GM19463 (cell line): ENCODE data around the gene TP63.
"Not testable (repeated sequence)": the region's sequence is repeated elsewhere in the genome, so short reads cannot be mapped to it uniquely, and the experiment has no call there.

Experiments used
- ATAC-seq: cut with Tn5 transposase; IDR thresholded peaks from one replicate; pipeline ENCODE4 v1.9.1; 2021; ENCODE audit warnings: mild to moderate bottlenecking, moderate library complexity; ENCODE audit not compliant: unreplicated experiment

TP63 gene

GRCh38 chr3:189625071-189625470 is 6.1 kb upstream of the TP63 start:
- no peak for ATAC-seq

GRCh38 chr3:189625572-189625971 is 5.6 kb upstream of the TP63 start:
- no peak for ATAC-seq

- no peak for ATAC-seq
Measured at GRCh38 chr3:189626286-189626685, 4.9 kb upstream of the TP63 start.

- ATAC-seq = no peak
Measured at GRCh38 chr3:189629803-189630455, 1.3 kb upstream of the TP63 start.

- ATAC-seq = peak; percentile 69
Measured at GRCh38 chr3:189630767-189631372, 319 bp upstream of the TP63 start.

GRCh38 chr3:189631409-189631808 is 220 bp downstream of the TP63 start:
- ATAC-seq = no peak

GRCh38 chr3:189632242-189632641 is 1.1 kb downstream of the TP63 start:
- ATAC-seq = no peak

- ATAC-seq = no peak
Measured at GRCh38 chr3:189635339-189635738, 4.2 kb downstream of the TP63 start.

GRCh38 chr3:189636048-189636447 is 4.9 kb downstream of the TP63 start:
- ATAC-seq = no peak

GRCh38 chr3:189637750-189638149 is 6.6 kb downstream of the TP63 start:
- ATAC-seq = no peak

GRCh38 chr3:189638276-189639031 is 7.3 kb downstream of the TP63 start:
- no peak for ATAC-seq

GRCh38 chr3:189641776-189642175 is 10.6 kb downstream of the TP63 start:
- ATAC-seq = no peak

GRCh38 chr3:189646853-189647542 is 15.8 kb downstream of the TP63 start:
- ATAC-seq = no peak

GRCh38 chr3:189652042-189652441 is 20.9 kb downstream of the TP63 start:
- no peak for ATAC-seq

- ATAC-seq = no peak
Measured at GRCh38 chr3:189655617-189656016, 24.4 kb downstream of the TP63 start.

- ATAC-seq = no peak
Measured at GRCh38 chr3:189659571-189659970, 28.4 kb downstream of the TP63 start.

- no peak for ATAC-seq
Measured at GRCh38 chr3:189664311-189664710, 33.1 kb downstream of the TP63 start.

GRCh38 chr3:189672346-189672745 is 41.2 kb downstream of the TP63 start:
- ATAC-seq = not testable (repeated sequence)

GRCh38 chr3:189673535-189673934 is 42.3 kb downstream of the TP63 start:
- ATAC-seq = peak; percentile 57

GRCh38 chr3:189674249-189674913 is 43.2 kb downstream of the TP63 start:
- no peak for ATAC-seq

GRCh38 chr3:189677667-189678066 is 46.5 kb downstream of the TP63 start:
- peak; percentile 51 for ATAC-seq
